ENCODE measurements around the gene MIGA2.

The MIGA2 gene

DNA sequence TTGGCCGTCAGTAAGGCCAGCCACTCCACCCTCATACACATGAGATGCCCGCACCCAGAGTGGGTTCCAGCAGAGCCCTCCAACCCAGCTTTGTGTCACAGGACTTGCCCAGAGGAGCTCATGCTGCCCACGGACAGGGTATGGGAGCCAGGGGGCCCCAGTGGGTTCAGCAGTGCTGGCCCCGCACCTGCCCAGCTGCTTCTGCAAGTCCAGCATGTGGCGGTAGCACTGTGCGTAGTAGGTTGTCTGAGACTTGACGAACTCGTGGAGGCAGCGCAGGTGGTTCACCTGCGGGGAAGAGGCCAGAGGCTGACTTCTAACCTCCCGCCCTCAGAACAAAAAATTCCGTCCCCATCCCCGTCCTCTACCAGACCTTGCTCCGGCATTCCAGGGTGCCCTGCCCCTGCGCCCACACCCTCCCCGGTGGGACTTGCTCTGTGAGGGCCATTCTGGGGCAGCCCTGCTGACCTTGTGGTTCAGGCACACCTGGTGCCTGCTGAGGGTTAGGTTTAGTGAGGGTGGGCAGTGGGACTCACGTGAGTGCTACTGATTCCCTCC, 26.8 kb upstream of the MIGA2 start:
- no peak overlapping the region for H2BK5ac ChIP-seq (ENCODE audit: low read depth, low read length, poor library complexity, severe bottlenecking)
- no peak for DNase-seq
- no peak overlapping the region for H3K4me2 ChIP-seq (ENCODE audit: low read length, poor library complexity, severe bottlenecking)
- no peaks in the 10 kb centered on the region for H3K9me3 ChIP-seq (ENCODE audit: control insufficient read depth, low read length)
- H4K91ac ChIP-seq (ENCODE audit: low read length): peak overlapping the region; percentile 29
- H2AFZ ChIP-seq (ENCODE audit: low read depth, low read length): no peak overlapping the region
- peaks cover 11% of the 10 kb centered on the region for H3K4me1 ChIP-seq (ENCODE audit: control insufficient read depth, insufficient read depth, low read depth, low read length)
- H2AK5ac ChIP-seq (ENCODE audit: low read length, severe bottlenecking): no peak overlapping the region
- H2BK120ac ChIP-seq (ENCODE audit: low read depth, low read length): no peak overlapping the region
- H3K36me3 ChIP-seq (ENCODE audit: control insufficient read depth in 1 of 2, insufficient read depth in 2 of 2, low read depth in 1 of 2, low read length in 2 of 2): peaks cover 60 to 100% of the 10 kb centered on the region in 2 experiments
- no peak overlapping the region for H4K8ac ChIP-seq (ENCODE audit: low read length)
- H3K27ac ChIP-seq (ENCODE audit: low read length, poor library complexity, severe bottlenecking): no peak overlapping the region
- no peak overlapping the region for H2BK15ac ChIP-seq (ENCODE audit: low read depth, poor library complexity, severe bottlenecking)
- H3K27me3 ChIP-seq (ENCODE audit: control insufficient read depth in 1 of 2, insufficient read depth in 1 of 2, low read length in 2 of 2): no peaks in the 10 kb centered on the region
- no peak overlapping the region for H3K14ac ChIP-seq (ENCODE audit: low read length in 2 of 2)
- H3K4me3 ChIP-seq (ENCODE audit: insufficient read depth in 1 of 2, low read depth in 1 of 2, low read length in 2 of 2): no peak overlapping the region
- no peak overlapping the region for H3K23ac ChIP-seq (ENCODE audit: low read length in 2 of 2)
- WGBS: 96% methylated on average over 15 of the region's 17 CpGs
- peaks cover 28% of the 10 kb centered on the region for H3K79me1 ChIP-seq (replicated peaks; ENCODE audit: low read length, poor library complexity, severe bottlenecking)
- H3K9ac ChIP-seq (ENCODE audit: low read length): no peak overlapping the region
- H3K4ac ChIP-seq (ENCODE audit: low read depth in 1 of 2, low read length in 2 of 2): no peak overlapping the region
- no peak overlapping the region for H3K18ac ChIP-seq (ENCODE audit: low read depth in 1 of 2, low read length in 2 of 2)
- H2BK12ac ChIP-seq (ENCODE audit: low read length in 2 of 2): no peak overlapping the region

DNA sequence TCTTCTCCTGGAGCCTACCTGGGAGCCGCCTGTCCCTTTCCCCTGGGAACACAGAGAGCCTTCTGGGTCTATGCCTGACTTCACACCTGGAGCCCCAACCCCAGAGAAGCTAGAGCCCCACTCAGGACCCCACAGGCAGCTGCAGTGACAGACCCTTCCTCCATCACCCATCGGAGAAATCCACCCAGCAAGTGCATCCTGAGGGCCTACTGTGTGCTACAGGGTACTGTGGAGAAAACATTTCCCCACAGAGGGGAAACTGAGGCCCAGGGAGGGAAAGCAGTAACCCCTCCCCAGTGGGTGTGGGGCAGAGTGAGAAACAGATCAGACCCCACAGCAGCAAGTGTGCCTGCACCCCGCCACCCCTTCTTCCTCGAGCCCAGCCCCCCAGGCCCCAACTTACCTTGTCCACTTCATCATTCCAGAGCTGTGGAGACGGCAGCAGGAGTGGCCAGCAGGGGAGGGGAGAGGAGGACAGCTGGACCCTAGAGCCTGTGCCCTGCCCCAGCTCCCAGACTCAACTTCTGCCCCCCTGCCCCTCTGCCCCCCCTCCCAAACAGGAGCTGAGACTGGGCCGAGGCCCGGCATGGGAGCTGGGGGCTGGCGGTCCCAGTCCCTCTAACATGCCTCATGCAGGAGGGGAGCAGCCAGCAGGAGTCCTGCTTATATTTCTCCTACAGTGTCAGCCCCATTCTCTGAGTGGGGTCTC, 26.0 kb upstream of the MIGA2 start:
- Histone ChIP-seq H3K4me2 (ENCODE audit: low read length, poor library complexity, severe bottlenecking) (no peak overlapping the region), H3K4ac (ENCODE audit: low read depth in 1 of 2, low read length in 2 of 2) (no peak overlapping the region), H2AK5ac (ENCODE audit: low read length, severe bottlenecking) (no peak overlapping the region), H3K23ac (ENCODE audit: low read length in 2 of 2) (no peak overlapping the region), H2AFZ (ENCODE audit: low read depth, low read length) (no peak overlapping the region), H2BK5ac (ENCODE audit: low read depth, low read length, poor library complexity, severe bottlenecking) (no peak overlapping the region), H3K27me3 (ENCODE audit: control insufficient read depth in 1 of 2, insufficient read depth in 1 of 2, low read length in 2 of 2) (no peaks in the 10 kb centered on the region), H4K91ac (ENCODE audit: low read length) (no peak overlapping the region), H3K4me1 (ENCODE audit: control insufficient read depth, insufficient read depth, low read depth, low read length) (peaks cover 11% of the 10 kb centered on the region), H3K9me3 (ENCODE audit: control insufficient read depth, low read length) (no peaks in the 10 kb centered on the region), H3K18ac (ENCODE audit: low read depth in 1 of 2, low read length in 2 of 2) (no peak overlapping the region), H3K14ac (ENCODE audit: low read length in 2 of 2) (no peak overlapping the region), H2BK15ac (ENCODE audit: low read depth, poor library complexity, severe bottlenecking) (no peak overlapping the region), H4K8ac (ENCODE audit: low read length) (no peak overlapping the region), H2BK12ac (ENCODE audit: low read length in 2 of 2) (no peak overlapping the region), H2BK120ac (ENCODE audit: low read depth, low read length) (no peak overlapping the region), H3K4me3 (ENCODE audit: insufficient read depth in 1 of 2, low read depth in 1 of 2, low read length in 2 of 2) (no peak overlapping the region), H3K9ac (ENCODE audit: low read length) (no peak overlapping the region), H3K79me1 (replicated peaks; ENCODE audit: low read length, poor library complexity, severe bottlenecking) (peaks cover 28% of the 10 kb centered on the region), H3K27ac (ENCODE audit: low read length, poor library complexity, severe bottlenecking) (no peak overlapping the region), H3K36me3 (ENCODE audit: control insufficient read depth in 1 of 2, insufficient read depth in 2 of 2, low read depth in 1 of 2, low read length in 2 of 2) (peaks cover 53 to 94% of the 10 kb centered on the region in 2 experiments)
- WGBS: 93% methylated on average over 7 of the region's 8 CpGs
- DNase-seq: no peak

DNA sequence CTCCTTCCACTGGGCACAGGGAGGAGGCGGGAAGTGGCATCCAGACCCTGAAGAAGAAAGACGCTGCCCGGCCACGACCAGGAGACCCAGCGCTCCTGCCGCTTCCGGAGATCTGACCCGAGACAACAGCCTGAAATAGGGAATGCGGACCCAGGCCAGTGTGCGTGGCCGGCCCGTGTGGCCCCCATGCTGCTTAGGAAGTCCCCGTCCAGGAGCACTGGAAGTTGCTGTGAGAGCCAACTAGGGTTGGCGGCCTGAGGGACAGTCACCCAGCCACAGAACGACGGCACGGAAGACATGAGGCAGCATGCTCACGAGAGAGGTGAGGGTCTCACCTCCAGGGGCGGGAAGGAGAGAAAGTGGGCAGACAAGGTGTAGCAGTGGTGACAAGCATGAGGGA, 25.3 kb upstream of the MIGA2 start:
- Histone ChIP-seq H2BK5ac (ENCODE audit: low read depth, low read length, poor library complexity, severe bottlenecking) (no peak overlapping the region), H2AFZ (ENCODE audit: low read depth, low read length) (no peak overlapping the region), H3K9ac (ENCODE audit: low read length) (no peak overlapping the region), H3K36me3 (ENCODE audit: control insufficient read depth in 1 of 2, insufficient read depth in 2 of 2, low read depth in 1 of 2, low read length in 2 of 2) (peaks cover 46 to 87% of the 10 kb centered on the region in 2 experiments), H3K4me1 (ENCODE audit: control insufficient read depth, insufficient read depth, low read depth, low read length) (peaks cover 11% of the 10 kb centered on the region), H4K8ac (ENCODE audit: low read length) (no peak overlapping the region), H2AK5ac (ENCODE audit: low read length, severe bottlenecking) (no peak overlapping the region), H2BK120ac (ENCODE audit: low read depth, low read length) (no peak overlapping the region), H3K18ac (ENCODE audit: low read depth in 1 of 2, low read length in 2 of 2) (no peak overlapping the region), H3K4me3 (ENCODE audit: insufficient read depth in 1 of 2, low read depth in 1 of 2, low read length in 2 of 2) (no peak overlapping the region), H2BK12ac (ENCODE audit: low read length in 2 of 2) (no peak overlapping the region), H4K91ac (ENCODE audit: low read length) (no peak overlapping the region), H2BK15ac (ENCODE audit: low read depth, poor library complexity, severe bottlenecking) (no peak overlapping the region), H3K79me1 (replicated peaks; ENCODE audit: low read length, poor library complexity, severe bottlenecking) (peaks cover 28% of the 10 kb centered on the region), H3K4me2 (ENCODE audit: low read length, poor library complexity, severe bottlenecking) (no peak overlapping the region), H3K14ac (ENCODE audit: low read length in 2 of 2) (peak overlapping the region in 1 of 2 experiments; percentile 61), H3K27me3 (ENCODE audit: control insufficient read depth in 1 of 2, insufficient read depth in 1 of 2, low read length in 2 of 2) (no peaks in the 10 kb centered on the region), H3K27ac (ENCODE audit: low read length, poor library complexity, severe bottlenecking) (no peak overlapping the region), H3K9me3 (ENCODE audit: control insufficient read depth, low read length) (no peaks in the 10 kb centered on the region), H3K4ac (ENCODE audit: low read depth in 1 of 2, low read length in 2 of 2) (no peak overlapping the region), H3K23ac (ENCODE audit: low read length in 2 of 2) (no peak overlapping the region)
- WGBS: 97% methylated on average over 15 of the region's 19 CpGs
- no peak for DNase-seq

DNA sequence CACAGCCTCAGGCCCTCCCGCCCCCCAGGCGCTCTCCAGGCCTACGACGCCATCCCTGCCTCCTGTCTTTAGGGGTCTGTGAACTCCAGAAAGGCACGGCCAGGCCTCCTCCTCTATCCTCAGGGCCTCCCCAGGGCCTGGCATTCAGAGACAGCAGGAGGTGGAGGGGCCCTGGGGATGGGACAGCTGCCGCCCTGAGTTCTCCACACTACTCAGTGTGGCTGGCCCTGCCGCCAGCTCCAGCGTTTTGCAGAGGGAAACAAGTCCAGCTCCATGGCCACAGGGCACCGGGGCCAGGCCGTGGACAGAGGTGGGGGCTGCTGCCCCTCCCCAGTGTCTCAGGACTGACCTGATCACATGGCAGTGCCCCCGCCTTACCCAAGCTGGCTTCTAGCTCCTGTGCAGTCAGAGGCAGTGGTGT, 24.7 kb upstream of the MIGA2 start:
- Histone ChIP-seq H3K79me1 (replicated peaks; ENCODE audit: low read length, poor library complexity, severe bottlenecking) (peaks cover 28% of the 10 kb centered on the region), H3K4me2 (ENCODE audit: low read length, poor library complexity, severe bottlenecking) (no peak overlapping the region), H2BK120ac (ENCODE audit: low read depth, low read length) (no peak overlapping the region), H3K27me3 (ENCODE audit: control insufficient read depth in 1 of 2, insufficient read depth in 1 of 2, low read length in 2 of 2) (no peaks in the 10 kb centered on the region), H3K23ac (ENCODE audit: low read length in 2 of 2) (no peak overlapping the region), H3K4me3 (ENCODE audit: insufficient read depth in 1 of 2, low read depth in 1 of 2, low read length in 2 of 2) (no peak overlapping the region), H2BK15ac (ENCODE audit: low read depth, poor library complexity, severe bottlenecking) (no peak overlapping the region), H3K36me3 (ENCODE audit: control insufficient read depth in 1 of 2, insufficient read depth in 2 of 2, low read depth in 1 of 2, low read length in 2 of 2) (peaks cover 41 to 81% of the 10 kb centered on the region in 2 experiments), H3K4me1 (ENCODE audit: control insufficient read depth, insufficient read depth, low read depth, low read length) (peaks cover 10% of the 10 kb centered on the region), H2BK5ac (ENCODE audit: low read depth, low read length, poor library complexity, severe bottlenecking) (no peak overlapping the region), H2AFZ (ENCODE audit: low read depth, low read length) (no peak overlapping the region), H3K4ac (ENCODE audit: low read depth in 1 of 2, low read length in 2 of 2) (no peak overlapping the region), H3K14ac (ENCODE audit: low read length in 2 of 2) (no peak overlapping the region), H3K9ac (ENCODE audit: low read length) (no peak overlapping the region), H2AK5ac (ENCODE audit: low read length, severe bottlenecking) (no peak overlapping the region), H3K18ac (ENCODE audit: low read depth in 1 of 2, low read length in 2 of 2) (no peak overlapping the region), H4K8ac (ENCODE audit: low read length) (no peak overlapping the region), H3K27ac (ENCODE audit: low read length, poor library complexity, severe bottlenecking) (no peak overlapping the region), H3K9me3 (ENCODE audit: control insufficient read depth, low read length) (no peaks in the 10 kb centered on the region), H4K91ac (ENCODE audit: low read length) (no peak overlapping the region), H2BK12ac (ENCODE audit: low read length in 2 of 2) (no peak overlapping the region)
- no peak for DNase-seq
- WGBS: 86% methylated on average over 11 of the region's 11 CpGs

Data from mesenchymal stem cell (in vitro differentiated cells and primary cell).